ENCODE measurements around the gene PLXNA1.

Gene PLXNA1

GRCh38 chr3:126954141-126954842 is 28.6 kb upstream of the PLXNA1 start:
- DNase-seq: no peak

- no peak for DNase-seq
Observed at GRCh38 chr3:126955004-126955790, 27.7 kb upstream of the PLXNA1 start.

- DNase-seq: no peak
Observed at GRCh38 chr3:126956361-126956760, 26.6 kb upstream of the PLXNA1 start.

- DNase-seq: no peak
Observed at GRCh38 chr3:126956866-126957650, 25.9 kb upstream of the PLXNA1 start.

GRCh38 chr3:126957776-126958637 is 24.9 kb upstream of the PLXNA1 start:
- DNase-seq: no peak

GRCh38 chr3:126958638-126959085 is 24.3 kb upstream of the PLXNA1 start:
- no peak for DNase-seq

GRCh38 chr3:126959136-126959920 is 23.6 kb upstream of the PLXNA1 start:
- no peak for DNase-seq

GRCh38 chr3:126959921-126960603 is 22.9 kb upstream of the PLXNA1 start:
- DNase-seq: no peak

- no peak for DNase-seq
Observed at GRCh38 chr3:126960604-126960995, 22.3 kb upstream of the PLXNA1 start.

GRCh38 chr3:126961191-126961790 is 21.6 kb upstream of the PLXNA1 start:
- no peak for DNase-seq

GRCh38 chr3:126961791-126962461 is 21.0 kb upstream of the PLXNA1 start:
- DNase-seq: no peak

- DNase-seq: no peak
Observed at GRCh38 chr3:126962756-126963155, 20.2 kb upstream of the PLXNA1 start.

GRCh38 chr3:126963261-126964190 is 19.4 kb upstream of the PLXNA1 start:
- DNase-seq: no peak

GRCh38 chr3:126964261-126964660 is 18.7 kb upstream of the PLXNA1 start:
- no peak for DNase-seq

- no peak for DNase-seq
Observed at GRCh38 chr3:126964950-126965349, 18.0 kb upstream of the PLXNA1 start.

GRCh38 chr3:126965526-126966080 is 17.3 kb upstream of the PLXNA1 start:
- no peak for DNase-seq

- no peak for DNase-seq
Observed at GRCh38 chr3:126967386-126967785, 15.5 kb upstream of the PLXNA1 start.
